Parathyroid adenoma (tissue), 2 donors: ENCODE results near the gene ACP4.

ENCODE experiments used
- H2AFZ ChIP-seq: fragments of 300-600 bp; sonication (generic); one replicate; pipeline ENCODE4 v1.7.0; 2017; ENCODE audit warnings: antibody characterized with exemption, mild to moderate bottlenecking
- H3K27ac ChIP-seq: fragments of 300-600 bp; sonication (generic); one replicate; pipeline ENCODE4 v1.7.0; 2017
- H3K27me3 ChIP-seq: fragments of 300-600 bp; sonication (generic); one replicate; pipeline ENCODE4 v1.7.0; 2017; ENCODE audit warnings: low read length; ENCODE audit not compliant: control insufficient read depth, insufficient read depth
- H3K36me3 ChIP-seq: fragments of 300-600 bp; sonication (generic); one replicate; pipeline ENCODE4 v1.7.0; 2017; ENCODE audit warnings: low read length; ENCODE audit not compliant: control insufficient read depth, insufficient read depth
- H3K4me1 ChIP-seq: fragments of 300-600 bp; sonication (generic); one replicate; pipeline ENCODE4 v1.7.0; 2017; ENCODE audit warnings: control low read depth
- H3K4me2 ChIP-seq: fragments of 300-600 bp; sonication (generic); one replicate; pipeline ENCODE4 v1.7.0; 2017; ENCODE audit warnings: low read length
- H3K4me3 ChIP-seq: fragments of 300-600 bp; sonication (generic); one replicate; pipeline ENCODE4 v1.7.0; 2017; ENCODE audit warnings: low read depth, low read length
- H3K79me2 ChIP-seq: fragments of 300-600 bp; sonication (generic); one replicate; pipeline ENCODE4 v1.7.0; 2017; ENCODE audit warnings: control low read depth
- H3K9ac ChIP-seq: fragments of 300-600 bp; sonication (generic); one replicate; pipeline ENCODE4 v1.7.0; 2017; ENCODE audit warnings: mild to moderate bottlenecking
- H3K9me3 ChIP-seq: fragments of 300-600 bp; sonication (generic); one replicate; pipeline ENCODE4 v1.7.0; 2017; ENCODE audit warnings: low read length; ENCODE audit not compliant: control insufficient read depth
- CTCF ChIP-seq: fragments of 300-600 bp; sonication (generic); IDR thresholded peaks from one replicate; pipeline ENCODE4 v1.7.0; 2017; ENCODE audit warnings: antibody characterized with exemption, mild to moderate bottlenecking
- donor health status: primary hyperparathyroidism.

Gene ACP4

DNA sequence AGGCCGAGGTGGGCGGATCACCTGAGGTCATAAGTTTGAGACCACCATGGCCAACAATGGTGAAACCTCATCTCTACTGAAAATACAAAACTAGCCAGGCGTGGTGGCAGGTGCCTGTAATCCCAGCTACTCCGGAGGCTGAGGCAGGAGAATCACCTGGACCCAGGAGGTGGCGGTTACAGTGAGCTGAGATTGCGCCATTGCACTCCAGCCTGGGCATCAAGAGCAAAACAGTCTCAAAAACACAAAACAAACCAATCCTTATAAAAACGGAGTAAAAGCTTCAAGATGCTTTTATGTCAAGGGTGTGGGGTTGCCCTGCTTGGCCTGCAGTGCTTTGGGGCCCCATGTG is 7.2 kb downstream of the ACP4 start:
- no peak for TF ChIP-seq CTCF
- Histone ChIP-seq H3K27ac (no peak overlapping the region), H3K9ac (no peak overlapping the region), H3K9me3 (no peaks in the 10 kb centered on the region), H2AFZ (no peak overlapping the region), H3K4me2 (no peak overlapping the region), H3K36me3 (no peaks in the 10 kb centered on the region), H3K79me2 (no peaks in the 10 kb centered on the region), H3K27me3 (no peaks in the 10 kb centered on the region), H3K4me3 (no peak overlapping the region), H3K4me1 (no peaks in the 10 kb centered on the region)

- no peak for TF ChIP-seq CTCF
- Histone ChIP-seq H3K4me3 (no peak overlapping the region), H3K9ac (no peak overlapping the region), H3K79me2 (peaks cover 6% of the 10 kb centered on the region), H3K27me3 (no peaks in the 10 kb centered on the region), H3K9me3 (no peaks in the 10 kb centered on the region), H3K4me2 (no peak overlapping the region), H3K4me1 (peaks cover 3% of the 10 kb centered on the region), H3K27ac (no peak overlapping the region), H3K36me3 (no peaks in the 10 kb centered on the region), H2AFZ (no peak overlapping the region)
Observed at GRCh38 chr19:50797781-50798658, 7.8 kb downstream of the ACP4 start.

DNA sequence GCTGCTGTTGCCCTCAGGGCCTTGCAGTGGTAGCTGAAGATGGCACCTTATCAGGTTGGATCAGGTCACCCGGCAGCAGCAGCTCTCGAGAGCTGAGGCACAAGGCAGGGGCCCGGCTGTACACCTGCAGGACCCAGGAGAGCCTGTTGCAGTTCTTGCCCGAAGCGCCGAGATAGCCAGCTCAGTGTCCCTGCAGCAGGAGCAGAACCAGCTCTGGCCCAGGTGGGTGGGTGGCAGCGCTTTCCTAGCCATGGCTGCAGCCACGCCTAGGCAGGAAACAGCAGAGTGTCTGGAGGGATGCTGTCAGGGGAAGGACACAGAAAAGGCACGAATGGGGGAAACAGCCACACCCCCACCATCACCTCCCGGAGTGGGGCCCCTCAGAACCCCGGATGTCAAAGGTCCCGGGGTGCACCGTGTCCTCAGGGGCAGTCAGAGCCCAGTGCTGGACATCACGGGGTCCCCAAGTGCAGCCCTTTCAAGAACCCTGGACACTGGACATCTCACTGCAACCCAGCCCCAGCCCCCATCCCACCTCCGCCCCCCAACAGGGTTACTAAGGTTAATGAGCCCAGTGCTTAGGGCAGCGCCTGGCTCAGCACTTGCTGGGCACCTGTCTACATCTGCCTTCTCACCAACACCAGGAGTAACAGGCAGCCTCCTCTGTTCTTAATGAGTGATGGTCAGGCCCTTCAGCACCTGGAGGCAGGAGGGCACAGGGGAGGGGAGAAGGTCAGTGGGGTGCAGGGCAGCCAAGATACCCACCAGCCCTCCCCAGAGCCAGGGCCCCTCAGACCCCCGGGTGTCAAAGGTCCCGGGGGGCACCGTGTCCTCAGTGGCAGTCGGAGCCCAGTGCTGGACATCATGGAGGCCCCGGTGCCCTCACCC is 8.7 kb downstream of the ACP4 start:
- no peak overlapping the region for H3K4me3 ChIP-seq
- H3K9me3 ChIP-seq = no peaks in the 10 kb centered on the region
- no peak overlapping the region for H3K27ac ChIP-seq
- no peaks in the 10 kb centered on the region for H3K36me3 ChIP-seq
- peaks cover 12% of the 10 kb centered on the region for H3K79me2 ChIP-seq
- H3K9ac ChIP-seq = no peak overlapping the region
- no peaks in the 10 kb centered on the region for H3K27me3 ChIP-seq
- peaks cover 9% of the 10 kb centered on the region for H3K4me1 ChIP-seq
- no peak for TF ChIP-seq CTCF
- H3K4me2 ChIP-seq = no peak overlapping the region
- no peak overlapping the region for H2AFZ ChIP-seq

DNA sequence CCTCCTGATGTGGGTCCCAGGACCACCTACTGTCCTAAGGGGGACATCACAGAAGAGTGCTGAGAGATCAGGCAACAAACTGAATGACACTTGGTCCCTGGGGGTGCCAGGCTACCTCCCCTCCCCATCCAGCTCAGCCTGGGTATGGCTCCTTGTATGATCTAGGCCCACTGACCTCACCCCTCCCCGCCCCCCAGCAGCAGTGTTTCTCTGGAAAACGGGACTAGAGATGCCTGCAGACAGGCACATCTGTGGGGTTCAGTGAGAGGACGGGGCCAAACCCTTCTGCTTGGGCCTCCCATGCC is 9.3 kb downstream of the ACP4 start:
- H3K27ac ChIP-seq = no peak overlapping the region
- peaks cover 9% of the 10 kb centered on the region for H3K4me1 ChIP-seq
- H3K79me2 ChIP-seq = peaks cover 12% of the 10 kb centered on the region
- TF ChIP-seq CTCF = no peak
- no peak overlapping the region for H3K4me3 ChIP-seq
- no peak overlapping the region for H3K4me2 ChIP-seq
- no peaks in the 10 kb centered on the region for H3K36me3 ChIP-seq
- no peak overlapping the region for H3K9ac ChIP-seq
- no peaks in the 10 kb centered on the region for H3K9me3 ChIP-seq
- no peak overlapping the region for H2AFZ ChIP-seq
- H3K27me3 ChIP-seq = no peaks in the 10 kb centered on the region
